K562 (cell line): Measurements from ENCODE around the gene ARHGAP30. TPM values are rescaled to one million over a fixed set of nuclear protein-coding genes. Genes with fewer than 3 reads are reported as not detected.
A peak's percentile ranks its signal among the peaks of the same experiment; 100 is the strongest.

Source experiments
- BRD9 ChIP-seq: fragments of 450-650 bp; IDR thresholded peaks from 2 replicates; pipeline ENCODE4 v1.6.1; 2018; ENCODE audit warnings: low read depth; ENCODE audit not compliant: partially characterized antibody
- CREB1 ChIP-seq, 2 experiments: sonication (generic) in 1 of 2; formaldehyde crosslinking in 1 of 2; IDR thresholded peaks; 2 replicates each; pipeline versions ENCODE4 v1.6.1 to v1.8.0; 2012 to 2022; ENCODE audit warnings: inconsistent platforms in 1 of 2, mild to moderate bottlenecking in 1 of 2, missing genetic modification reagents in 1 of 2, moderate library complexity in 1 of 2
- CREM ChIP-seq: IDR thresholded peaks from 2 replicates; pipeline ENCODE4 v1.6.1; 2014; ENCODE audit warnings: antibody characterized with exemption, low read depth
- HDAC2 ChIP-seq: fragments of 450-650 bp; IDR thresholded peaks from 2 replicates; pipeline ENCODE4 v1.6.1; 2016; ENCODE audit warnings: mild to moderate bottlenecking
- HEY1 ChIP-seq: fragments of 250-450 bp; sonication (Bioruptor Pico); IDR thresholded peaks from 2 replicates; pipeline ENCODE4 v1.5.0; 2020; ENCODE audit warnings: mild to moderate bottlenecking, moderate library complexity, borderline replicate concordance
- KAT7 ChIP-seq: sonication (generic); formaldehyde crosslinking; IDR thresholded peaks from 2 replicates; pipeline ENCODE4 v1.8.0; 2022; ENCODE audit warnings: missing genetic modification reagents, mild to moderate bottlenecking, borderline replicate concordance
- KDM5B ChIP-seq: fragments of 200-600 bp; sonication (generic); IDR thresholded peaks from 2 replicates; pipeline ENCODE4 v1.6.1; 2012; ENCODE audit warnings: low read depth, mild to moderate bottlenecking, moderate library complexity, low read length, control low read depth, inconsistent platforms; ENCODE audit not compliant: insufficient replicate concordance
- MEIS2 ChIP-seq: fragments of 450-650 bp; IDR thresholded peaks from 2 replicates; pipeline ENCODE4 v1.6.1; 2014; ENCODE audit warnings: mild to moderate bottlenecking; ENCODE audit not compliant: partially characterized antibody
- PML ChIP-seq: IDR thresholded peaks from 2 replicates; pipeline ENCODE4 v1.6.1; 2012; ENCODE audit warnings: low read length, inconsistent platforms
- SIX5 ChIP-seq, 2 experiments: IDR thresholded peaks; 2 replicates each; pipeline ENCODE4 v1.6.1; 2011; ENCODE audit warnings: low read length in 2 of 2, borderline replicate concordance in 1 of 2, low read depth in 1 of 2, mild to moderate bottlenecking in 1 of 2, moderate library complexity in 1 of 2; ENCODE audit not compliant: insufficient read depth in 1 of 2
- THRAP3 ChIP-seq: fragments of 450-650 bp; IDR thresholded peaks from 2 replicates; pipeline ENCODE4 v1.6.1; 2016; ENCODE audit warnings: mild to moderate bottlenecking, inconsistent platforms, borderline replicate concordance
- YBX1 ChIP-seq: fragments of 450-650 bp; IDR thresholded peaks from 2 replicates; pipeline ENCODE4 v1.7.1; 2016; ENCODE audit warnings: mild to moderate bottlenecking
- ZNF707 ChIP-seq: fragments of 250-450 bp; sonication (Bioruptor Pico); conservative IDR thresholded peaks from 2 replicates; pipeline ENCODE4 v1.8.0; 2022; ENCODE audit warnings: inconsistent platforms, mild to moderate bottlenecking, moderate library complexity
- polyA plus RNA-seq, 8 experiments: library from polyadenylated mRNA; depleted of rRNA in 4 of 8; stranded (reverse) in 5 of 8; unstranded in 3 of 8; fragments of >200 nt; fragmentation: Nextera tagmentation in 2 of 8; fragmentation: Illumina TruSeq in 1 of 8; extraction: Ambion mirVana in 2 of 8; extraction: Trizol in 1 of 8; gene quantifications; 2 replicates each; pipeline versions ENCODE4 v1.2.1 to v1.2.3, GENCODE V29; 2011 to 2014; ENCODE audit warnings: inconsistent platforms in 1 of 8, missing spikeins in 1 of 8
- total RNA-seq, 7 experiments: library from RNA; depleted of rRNA in 6 of 7; stranded (reverse); fragments of >200 nt in 6 of 7; fragmentation: Illumina TruSeq in 2 of 7; extraction: Trizol in 2 of 7; gene quantifications; 2 replicates each; pipeline versions ENCODE4 v1.2.1 to v1.2.3, GENCODE V29; 2011 to 2021; ENCODE audit warnings: low replicate concordance in 1 of 7
- TF ChIP-seq, protein P1 (sequence below): sonication (generic); formaldehyde crosslinking; IDR thresholded peaks from 2 replicates; pipeline ENCODE4 v1.8.1; 2023; ENCODE audit warnings: mild to moderate bottlenecking, missing genetic modification reagents
- TF ChIP-seq, protein P2 (sequence below): sonication (generic); formaldehyde crosslinking; IDR thresholded peaks from 2 replicates; pipeline ENCODE4 v1.8.1; 2022; ENCODE audit warnings: missing genetic modification reagents
- TF ChIP-seq, protein P3 (sequence below): IDR thresholded peaks from 3 replicates; pipeline ENCODE4 v1.6.1; 2011; ENCODE audit warnings: borderline replicate concordance, mild to moderate bottlenecking, moderate library complexity; ENCODE audit not compliant: insufficient read length; ENCODE audit errors: extremely low read depth
- TF ChIP-seq, protein P4 (sequence below), 2 experiments: IDR thresholded peaks; 2 replicates each; pipeline ENCODE4 v1.6.1; 2011; ENCODE audit warnings: borderline replicate concordance in 1 of 2, control low read depth in 1 of 2, low read depth in 1 of 2, low read length in 1 of 2, mild to moderate bottlenecking in 1 of 2, mixed read lengths in 1 of 2, moderate library complexity in 1 of 2; ENCODE audit not compliant: insufficient read depth in 1 of 2, insufficient read length in 1 of 2, poor library complexity in 1 of 2, severe bottlenecking in 1 of 2; ENCODE audit errors: extremely low read depth in 1 of 2

Gene ARHGAP30
- total and polyA plus RNA-seq, 9 of the 15 experiments (the other 6 are each of a cell fraction or from before 2014, with no cell fraction given), result 0.01 to 0.73 (median 0.12) TPM

DNA sequence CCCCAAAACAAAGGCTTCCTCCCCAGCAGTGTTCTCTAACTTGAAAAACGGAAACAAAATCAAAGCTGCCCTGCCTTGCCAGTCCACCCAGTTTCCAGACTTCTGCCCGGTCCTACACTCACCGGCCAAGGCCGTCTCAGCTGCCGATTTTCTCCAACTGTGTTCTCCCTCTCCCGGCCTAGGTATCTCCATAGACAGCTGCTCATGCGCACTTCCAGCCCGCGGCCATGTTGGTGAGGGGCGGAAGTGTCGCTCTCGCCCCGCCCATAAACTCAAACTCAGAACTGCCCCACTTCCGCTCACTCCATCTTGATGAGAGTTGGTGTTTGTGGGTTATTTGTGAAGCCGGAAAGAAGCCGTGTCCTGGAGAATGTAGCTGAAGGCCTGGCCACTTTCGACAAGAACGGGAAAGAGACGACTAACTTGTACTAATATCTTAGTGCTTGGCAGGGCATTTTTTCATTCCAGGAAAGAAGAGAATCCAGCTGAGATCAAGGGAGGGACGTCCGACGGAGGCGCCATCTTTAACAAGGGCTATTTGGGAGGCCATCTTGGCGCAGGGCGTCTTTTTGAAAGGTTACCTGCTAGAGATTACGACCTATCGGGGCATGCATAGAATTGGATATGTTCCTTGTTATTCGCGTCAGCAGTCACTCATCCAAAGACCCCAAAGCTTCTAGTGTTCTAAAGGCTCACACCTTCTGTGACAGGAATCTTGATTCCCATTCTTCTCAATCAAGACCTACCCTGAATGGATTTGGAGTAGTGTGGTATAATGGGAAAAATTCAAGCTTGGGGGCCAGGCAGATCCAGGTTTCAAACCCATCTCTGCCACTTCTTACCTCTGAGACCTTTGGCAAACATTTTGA, 23.7 kb downstream of the ARHGAP30 start, which contains the start of gene USF1 (continued):
- TF ChIP-seq, protein P1, sequence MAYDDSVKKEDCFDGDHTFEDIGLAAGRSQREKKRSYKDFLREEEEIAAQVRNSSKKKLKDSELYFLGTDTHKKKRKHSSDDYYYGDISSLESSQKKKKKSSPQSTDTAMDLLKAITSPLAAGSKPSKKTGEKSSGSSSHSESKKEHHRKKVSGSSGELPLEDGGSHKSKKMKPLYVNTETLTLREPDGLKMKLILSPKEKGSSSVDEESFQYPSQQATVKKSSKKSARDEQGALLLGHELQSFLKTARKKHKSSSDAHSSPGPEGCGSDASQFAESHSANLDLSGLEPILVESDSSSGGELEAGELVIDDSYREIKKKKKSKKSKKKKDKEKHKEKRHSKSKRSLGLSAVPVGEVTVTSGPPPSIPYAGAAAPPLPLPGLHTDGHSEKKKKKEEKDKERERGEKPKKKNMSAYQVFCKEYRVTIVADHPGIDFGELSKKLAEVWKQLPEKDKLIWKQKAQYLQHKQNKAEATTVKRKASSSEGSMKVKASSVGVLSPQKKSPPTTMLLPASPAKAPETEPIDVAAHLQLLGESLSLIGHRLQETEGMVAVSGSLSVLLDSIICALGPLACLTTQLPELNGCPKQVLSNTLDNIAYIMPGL (CRISPR knock-in tag), result peak; percentile 50; the same call in 1 of the 2 replicates
- TF ChIP-seq YBX1 (no peak), CREM (peak; percentile 83), THRAP3 (no peak; the same call in 1 of the 2 replicates), BRD9 (peak; percentile 93), MEIS2 (peak; percentile 51), CREB1 (IDR thresholded peaks at IDR 0.05) (peak; percentile 57; the same call in 1 of the 2 replicates), CREB1 (CRISPR knock-in tag; IDR thresholded peaks at IDR 0.05) (no peak), SIX5 (IDR thresholded peaks at IDR 0.05; ENCODE audit: borderline replicate concordance in 1 of 2, insufficient read depth in 1 of 2, low read depth in 1 of 2, low read length in 2 of 2) (peak in 1 of 2 experiments; percentile 52; a peak in 1 of 4 replicates), HEY1 (0 out of 2 replicates have a peak, but pooled peaks have one; percentile 68), KAT7 (CRISPR knock-in tag) (0 out of 2 replicates have a peak, but pooled peaks have one; percentile 9), PML (peak; percentile 76), HDAC2 (peak; percentile 14; the same call in 1 of the 2 replicates), KDM5B (peak; percentile 78), ZNF707 (no peak)
- TF ChIP-seq, protein P2, sequence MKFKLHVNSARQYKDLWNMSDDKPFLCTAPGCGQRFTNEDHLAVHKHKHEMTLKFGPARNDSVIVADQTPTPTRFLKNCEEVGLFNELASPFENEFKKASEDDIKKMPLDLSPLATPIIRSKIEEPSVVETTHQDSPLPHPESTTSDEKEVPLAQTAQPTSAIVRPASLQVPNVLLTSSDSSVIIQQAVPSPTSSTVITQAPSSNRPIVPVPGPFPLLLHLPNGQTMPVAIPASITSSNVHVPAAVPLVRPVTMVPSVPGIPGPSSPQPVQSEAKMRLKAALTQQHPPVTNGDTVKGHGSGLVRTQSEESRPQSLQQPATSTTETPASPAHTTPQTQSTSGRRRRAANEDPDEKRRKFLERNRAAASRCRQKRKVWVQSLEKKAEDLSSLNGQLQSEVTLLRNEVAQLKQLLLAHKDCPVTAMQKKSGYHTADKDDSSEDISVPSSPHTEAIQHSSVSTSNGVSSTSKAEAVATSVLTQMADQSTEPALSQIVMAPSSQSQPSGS, result no peak
- TF ChIP-seq, protein P3, sequence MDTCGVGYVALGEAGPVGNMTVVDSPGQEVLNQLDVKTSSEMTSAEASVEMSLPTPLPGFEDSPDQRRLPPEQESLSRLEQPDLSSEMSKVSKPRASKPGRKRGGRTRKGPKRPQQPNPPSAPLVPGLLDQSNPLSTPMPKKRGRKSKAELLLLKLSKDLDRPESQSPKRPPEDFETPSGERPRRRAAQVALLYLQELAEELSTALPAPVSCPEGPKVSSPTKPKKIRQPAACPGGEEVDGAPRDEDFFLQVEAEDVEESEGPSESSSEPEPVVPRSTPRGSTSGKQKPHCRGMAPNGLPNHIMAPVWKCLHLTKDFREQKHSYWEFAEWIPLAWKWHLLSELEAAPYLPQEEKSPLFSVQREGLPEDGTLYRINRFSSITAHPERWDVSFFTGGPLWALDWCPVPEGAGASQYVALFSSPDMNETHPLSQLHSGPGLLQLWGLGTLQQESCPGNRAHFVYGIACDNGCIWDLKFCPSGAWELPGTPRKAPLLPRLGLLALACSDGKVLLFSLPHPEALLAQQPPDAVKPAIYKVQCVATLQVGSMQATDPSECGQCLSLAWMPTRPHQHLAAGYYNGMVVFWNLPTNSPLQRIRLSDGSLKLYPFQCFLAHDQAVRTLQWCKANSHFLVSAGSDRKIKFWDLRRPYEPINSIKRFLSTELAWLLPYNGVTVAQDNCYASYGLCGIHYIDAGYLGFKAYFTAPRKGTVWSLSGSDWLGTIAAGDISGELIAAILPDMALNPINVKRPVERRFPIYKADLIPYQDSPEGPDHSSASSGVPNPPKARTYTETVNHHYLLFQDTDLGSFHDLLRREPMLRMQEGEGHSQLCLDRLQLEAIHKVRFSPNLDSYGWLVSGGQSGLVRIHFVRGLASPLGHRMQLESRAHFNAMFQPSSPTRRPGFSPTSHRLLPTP, result no peak
- TF ChIP-seq, protein P4, sequence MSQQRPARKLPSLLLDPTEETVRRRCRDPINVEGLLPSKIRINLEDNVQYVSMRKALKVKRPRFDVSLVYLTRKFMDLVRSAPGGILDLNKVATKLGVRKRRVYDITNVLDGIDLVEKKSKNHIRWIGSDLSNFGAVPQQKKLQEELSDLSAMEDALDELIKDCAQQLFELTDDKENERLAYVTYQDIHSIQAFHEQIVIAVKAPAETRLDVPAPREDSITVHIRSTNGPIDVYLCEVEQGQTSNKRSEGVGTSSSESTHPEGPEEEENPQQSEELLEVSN (IDR thresholded peaks at IDR 0.05; ENCODE audit: borderline replicate concordance in 1 of 2, extremely low read depth in 1 of 2, insufficient read depth in 1 of 2, insufficient read length in 1 of 2, low read depth in 1 of 2, low read length in 1 of 2, poor library complexity in 1 of 2, severe bottlenecking in 1 of 2), result peak in 1 of 2 experiments; percentile 16
